HepG2 (cell line): Measurements from ENCODE around the gene UNC79. TPM values are rescaled to one million over a fixed set of nuclear protein-coding genes. Genes with fewer than 3 reads are reported as not detected.

ENCODE experiments used
- ATAC-seq: fragments of 200-7000 bp; cut with Tn5 transposase; 3 replicates; pipeline ENCODE4 v1.9.1; 2020; ENCODE audit warnings: mild to moderate bottlenecking, moderate library complexity
- BruUV-seq: library from RNA; stranded (reverse); fragments of 400-500 nt; replicated peaks from 2 replicates; lab custom pipeline; 2021; lab: Mats Ljungman, UMichigan
- CTCF ChIA-PET: fragments of 300-600 bp; formaldehyde crosslinking; extraction: SDS; loops from one replicate; lab custom pipeline; 2021; ENCODE audit warnings: low total read pairs, inconsistent platforms, low intra/inter-chr PET ratio; lab: Yijun Ruan, JAX
- POLR2A ChIA-PET: fragments of 350-600 bp; sonication (Branson Sonifier 250); formaldehyde crosslinking; loops from one replicate; lab custom pipeline; 2020; ENCODE audit warnings: antibody characterized with exemption, inconsistent platforms; lab: Yijun Ruan, JAX
- DNase-seq: peaks from one replicate; pipeline ENCODE4 v3.0.0-alpha.2; 2015; ENCODE audit warnings: low spot score
- FAIRE-seq: peaks from 3 replicates; lab custom pipeline; 2011; peaks lifted over from hg19 to GRCh38; lab: Jason Lieb, UNC
- H2AFZ ChIP-seq: one replicate; pipeline ENCODE4 v1.6.1; 2011; ENCODE audit warnings: low read length, inconsistent platforms
- H3K27ac ChIP-seq: fragments of 300-600 bp; 3 replicates; pipeline ENCODE4 v1.8.0; 2011; ENCODE audit warnings: mixed run types, mild to moderate bottlenecking, mixed read lengths, low read length, inconsistent platforms; ENCODE audit not compliant: insufficient read depth; ENCODE audit errors: extremely low read length
- H3K27me3 ChIP-seq, 2 experiments: fragments of 200-600 bp in 1 of 2; 2 replicates in 1 of 2; 3 replicates in 1 of 2; pipeline versions ENCODE4 v1.6.0 to v1.8.0; 2011; ENCODE audit warnings: low read length in 2 of 2, mild to moderate bottlenecking in 2 of 2, moderate library complexity in 2 of 2, inconsistent platforms in 1 of 2; ENCODE audit not compliant: insufficient read depth in 2 of 2, control insufficient read depth in 1 of 2
- H3K36me3 ChIP-seq, 2 experiments: fragments of 200-600 bp in 1 of 2; replicated peaks in 1 of 2; 2 replicates in 1 of 2; 3 replicates in 1 of 2; pipeline versions ENCODE4 v1.5.1 to v1.8.0; 2011; ENCODE audit warnings: low read length in 2 of 2, inconsistent platforms in 1 of 2; ENCODE audit not compliant: insufficient read depth in 2 of 2, control insufficient read depth in 1 of 2
- H3K4me1 ChIP-seq: 2 replicates; pipeline ENCODE4 v1.5.1; 2012; ENCODE audit warnings: low read length, inconsistent platforms; ENCODE audit not compliant: insufficient read depth
- H3K4me2 ChIP-seq: 2 replicates; pipeline ENCODE4 v1.6.0; 2011; ENCODE audit warnings: low read depth, low read length, inconsistent platforms
- H3K4me3 ChIP-seq, 3 experiments: fragments of 200-600 bp in 1 of 3; sonication (generic), shearing (Covaris generic) in 1 of 3; replicated peaks in 1 of 3; 2 replicates each; pipeline ENCODE4 v1.5.1; 2011 to 2016; ENCODE audit warnings: low read length in 3 of 3, inconsistent platforms in 2 of 3, low read depth in 2 of 3, mild to moderate bottlenecking in 2 of 3, control low read depth in 1 of 3, mixed read lengths in 1 of 3; ENCODE audit not compliant: insufficient read depth in 1 of 3
- H3K79me2 ChIP-seq: one replicate; pipeline ENCODE4 v1.6.1; 2011; ENCODE audit warnings: low read length, inconsistent platforms; ENCODE audit not compliant: insufficient read depth
- H3K9ac ChIP-seq: 2 replicates; pipeline ENCODE4 v1.6.0; 2011; ENCODE audit warnings: mild to moderate bottlenecking, low read depth, low read length, inconsistent platforms; ENCODE audit not compliant: insufficient read depth
- H3K9me3 ChIP-seq: 2 replicates; pipeline ENCODE4 v1.5.1; 2012; ENCODE audit warnings: mild to moderate bottlenecking, low read length
- H4K20me1 ChIP-seq: 2 replicates; pipeline ENCODE4 v1.6.0; 2011; ENCODE audit warnings: inconsistent platforms, mild to moderate bottlenecking, low read length, moderate library complexity; ENCODE audit not compliant: insufficient read depth
- ARID2 ChIP-seq: sonication (generic); formaldehyde crosslinking; IDR thresholded peaks from 2 replicates; pipeline ENCODE4 v1.8.1; 2022; ENCODE audit warnings: mild to moderate bottlenecking, missing genetic modification reagents, borderline replicate concordance
- ATF1 ChIP-seq: IDR thresholded peaks from 2 replicates; pipeline ENCODE4 v1.6.1; 2016; ENCODE audit warnings: mild to moderate bottlenecking, control low read depth
- EHMT2 ChIP-seq: fragments of 200-600 bp; sonication (generic); IDR thresholded peaks from 2 replicates; pipeline ENCODE4 v1.7.0; 2017; ENCODE audit warnings: antibody characterized with exemption, low read depth, low read length, borderline replicate concordance
- HCFC1 ChIP-seq: fragments of 150-350 bp; IDR thresholded peaks from 2 replicates; pipeline ENCODE4 v1.6.1; 2014; ENCODE audit warnings: low read depth, low read length
- HMGA1 ChIP-seq: sonication (generic); formaldehyde crosslinking; conservative IDR thresholded peaks from 2 replicates; pipeline ENCODE4 v1.4.0; 2020; ENCODE audit warnings: missing genetic modification reagents
- KDM6A ChIP-seq: IDR thresholded peaks from 2 replicates; pipeline ENCODE4 v1.6.1; 2016; ENCODE audit warnings: low read depth
- KLF13 ChIP-seq: sonication (generic); formaldehyde crosslinking; IDR thresholded peaks from 2 replicates; pipeline ENCODE4 v1.4.0; 2020; ENCODE audit warnings: mild to moderate bottlenecking, missing genetic modification reagents
- NR2F6 ChIP-seq, 2 experiments: IDR thresholded peaks; 2 replicates each; pipeline ENCODE4 v1.6.1; 2016; ENCODE audit warnings: antibody characterized with exemption in 1 of 2, mild to moderate bottlenecking in 1 of 2
- POGK ChIP-seq: sonication (generic); formaldehyde crosslinking; conservative IDR thresholded peaks from 2 replicates; pipeline ENCODE4 v1.8.0; 2022; ENCODE audit warnings: mild to moderate bottlenecking, moderate library complexity, missing genetic modification reagents
- RAD21 ChIP-seq: fragments of 450-650 bp; formaldehyde crosslinking; IDR thresholded peaks from 2 replicates; pipeline ENCODE4 v1.5.0; 2020; ENCODE audit warnings: mild to moderate bottlenecking
- SMYD3 ChIP-seq: sonication (generic); formaldehyde crosslinking; IDR thresholded peaks from 2 replicates; pipeline ENCODE4 v1.8.1; 2023; ENCODE audit warnings: mild to moderate bottlenecking, missing genetic modification reagents
- SP1 ChIP-seq, 2 experiments: fragments of 450-650 bp in 1 of 2; sonication (generic) in 1 of 2; formaldehyde crosslinking in 1 of 2; IDR thresholded peaks; 2 replicates each; pipeline versions ENCODE4 v1.4.0 to v1.6.1; 2016 to 2020; ENCODE audit warnings: missing genetic modification reagents in 1 of 2
- TCF12 ChIP-seq, 2 experiments: fragments of 450-650 bp in 1 of 2; sonication (generic) in 1 of 2; formaldehyde crosslinking in 1 of 2; IDR thresholded peaks; 2 replicates each; pipeline versions ENCODE4 v1.6.1 to v1.8.0; 2017 to 2022; ENCODE audit warnings: antibody characterized with exemption in 1 of 2, mild to moderate bottlenecking in 1 of 2, missing genetic modification reagents in 1 of 2, moderate library complexity in 1 of 2
- TCF7L2 ChIP-seq: IDR thresholded peaks from 2 replicates; pipeline ENCODE4 v1.6.1; 2011; ENCODE audit warnings: mild to moderate bottlenecking, low read depth, low read length, moderate library complexity
- THAP11 ChIP-seq: IDR thresholded peaks from 2 replicates; pipeline ENCODE4 v1.6.1; 2016; ENCODE audit warnings: missing biosample characterization, missing genetic modification reagents
- TRIM22 ChIP-seq: fragments of 450-650 bp; IDR thresholded peaks from 2 replicates; pipeline ENCODE4 v1.6.1; 2017
- ZNF10 ChIP-seq: sonication (generic); formaldehyde crosslinking; IDR thresholded peaks from 2 replicates; pipeline ENCODE4 v1.4.0; 2020; ENCODE audit warnings: mild to moderate bottlenecking, low read depth, missing genetic modification reagents, borderline replicate concordance
- ZNF138 ChIP-seq: sonication (generic); formaldehyde crosslinking; IDR thresholded peaks from 2 replicates; pipeline ENCODE4 v1.5.0; 2020; ENCODE audit warnings: mild to moderate bottlenecking, low read depth, missing genetic modification reagents
- WGBS: methylation state at CpG from one replicate; pipeline ENCODE4 v1.1.6; 2017; ENCODE audit warnings: low lambda C conversion rate; 5-methylcytosine and 5-hydroxymethylcytosine counted together
- in situ Hi-C: cut with HindIII; loops from 2 replicates; pipeline ENCODE4 v1.10.0; 2017; ENCODE audit warnings: low pct_unique_long_range_greater_than_20kb; ENCODE audit not compliant: extremely low pct_ligation_motif_present
- intact Hi-C: fragments of 100-400 bp; cut with micrococcal nuclease; formaldehyde crosslinking; loops from one replicate; pipeline ENCODE4 v1.10.0; 2022; ENCODE audit not compliant: unreplicated experiment
- polyA plus RNA-seq, 8 experiments: library from polyadenylated mRNA; depleted of rRNA in 3 of 8; stranded (reverse) in 7 of 8; unstranded in 1 of 8; fragments of >200 nt; fragmentation: Illumina TruSeq in 4 of 8; extraction: Trizol in 4 of 8; gene quantifications; 2 replicates each; pipeline versions ENCODE4 v1.2.1 to v1.2.3, GENCODE V29; 2011 to 2016; ENCODE audit warnings: low read depth in 4 of 8, missing spikeins in 1 of 8, mixed read lengths in 1 of 8; ENCODE audit not compliant: insufficient read depth in 1 of 8
- total RNA-seq, 5 experiments: library from RNA; depleted of rRNA; stranded (reverse); fragments of >200 nt; fragmentation: Illumina TruSeq; extraction: Trizol; gene quantifications; 2 replicates each; pipeline ENCODE4 v1.2.3, GENCODE V29; 2016; ENCODE audit warnings: low read depth in 1 of 5
- TF ChIP-seq, protein P1 (sequence below): sonication (generic); formaldehyde crosslinking; IDR thresholded peaks from 2 replicates; pipeline ENCODE4 v1.8.1; 2023; ENCODE audit warnings: missing genetic modification reagents, mild to moderate bottlenecking, borderline replicate concordance
- TF ChIP-seq, protein P2 (sequence below): sonication (generic); formaldehyde crosslinking; IDR thresholded peaks from 2 replicates; pipeline ENCODE4 v1.4.0; 2020; ENCODE audit warnings: mild to moderate bottlenecking, missing genetic modification reagents

Gene UNC79
- total and polyA plus RNA-seq, 2 of the 13 experiments (the other 11 are each of a cell fraction or from before 2014, with no cell fraction given), result under 0.01 TPM; not detected in 1

DNA sequence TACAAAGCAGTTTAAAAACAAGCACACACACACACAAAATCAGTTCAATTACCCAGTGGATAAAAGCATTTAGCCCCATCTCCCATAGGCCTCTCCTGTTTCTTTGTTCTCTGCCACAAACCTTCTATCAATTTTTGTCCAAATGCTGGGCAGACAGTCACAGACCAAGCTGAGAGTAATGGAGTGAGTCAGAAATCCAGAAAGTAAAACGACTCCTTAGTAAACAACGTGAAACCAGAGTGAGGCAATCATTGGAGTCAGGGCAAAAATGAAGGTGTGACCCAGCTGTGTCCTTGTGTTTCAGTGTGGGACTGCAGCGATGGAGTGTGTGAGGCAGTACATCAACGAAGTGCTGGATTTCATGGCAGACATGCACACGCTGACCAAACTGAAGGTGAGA is 255.5 kb downstream of the UNC79 start:
- Histone ChIP-seq H2AFZ (no peak overlapping the region), H3K27ac (no peak overlapping the region), H3K4me1 (peaks cover 7% of the 10 kb centered on the region), H3K79me2 (no peaks in the 10 kb centered on the region), H4K20me1 (no peaks in the 10 kb centered on the region), H3K4me2 (no peak overlapping the region), H3K9me3 (no peaks in the 10 kb centered on the region), H3K4me3 (no peak overlapping the region), H3K9ac (no peak overlapping the region), H3K27me3 (peaks cover 0 to 11% of the 10 kb centered on the region in 2 experiments; a peak in 2 of 5 replicates), H3K36me3 (no peaks in the 10 kb centered on the region)
- in situ Hi-C loops (no loop called here), intact Hi-C loops (no loop called here)
- ChIA-PET POLR2A (no interaction called here), CTCF (no interaction called here)
- ATAC-seq (no peak), FAIRE-seq (no peak), DNase-seq (no peak)
- BruUV-seq, result no TSS peak
- WGBS, result 23% methylated on average over 5 of the region's 5 CpGs
- no peak for TF ChIP-seq RAD21 (CRISPR knock-in tag)
- TF ChIP-seq ZNF138 (CRISPR knock-in tag), result no peak
- no peak for TF ChIP-seq KLF13 (CRISPR knock-in tag)
- TF ChIP-seq SP1 (IDR thresholded peaks at IDR 0.05), result no peak
- no peak for TF ChIP-seq SP1 (CRISPR knock-in tag; IDR thresholded peaks at IDR 0.05)
- TF ChIP-seq, protein P1, sequence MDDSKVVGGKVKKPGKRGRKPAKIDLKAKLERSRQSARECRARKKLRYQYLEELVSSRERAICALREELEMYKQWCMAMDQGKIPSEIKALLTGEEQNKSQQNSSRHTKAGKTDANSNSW (CRISPR knock-in tag), result no peak
- TF ChIP-seq ARID2 (CRISPR knock-in tag), result no peak
- no peak for TF ChIP-seq ATF1
- TF ChIP-seq POGK (CRISPR knock-in tag), result no peak
- TF ChIP-seq KDM6A, result no peak
- no peak for TF ChIP-seq TCF12 (IDR thresholded peaks at IDR 0.05)
- TF ChIP-seq TCF12 (CRISPR knock-in tag; IDR thresholded peaks at IDR 0.05), result no peak
- TF ChIP-seq TCF7L2, result no peak
- no peak for TF ChIP-seq HCFC1
- TF ChIP-seq SMYD3 (CRISPR knock-in tag), result no peak
- TF ChIP-seq, protein P2, sequence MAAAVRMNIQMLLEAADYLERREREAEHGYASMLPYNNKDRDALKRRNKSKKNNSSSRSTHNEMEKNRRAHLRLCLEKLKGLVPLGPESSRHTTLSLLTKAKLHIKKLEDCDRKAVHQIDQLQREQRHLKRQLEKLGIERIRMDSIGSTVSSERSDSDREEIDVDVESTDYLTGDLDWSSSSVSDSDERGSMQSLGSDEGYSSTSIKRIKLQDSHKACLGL, result no peak
- TF ChIP-seq HMGA1 (CRISPR knock-in tag), result no peak
- TF ChIP-seq EHMT2, result no peak
- TF ChIP-seq TRIM22, result no peak
- no peak for TF ChIP-seq NR2F6 (IDR thresholded peaks at IDR 0.05)
- TF ChIP-seq NR2F6 (CRISPR knock-in tag; IDR thresholded peaks at IDR 0.05), result no peak
- no peak for TF ChIP-seq THAP11 (CRISPR knock-in tag)
- no peak for TF ChIP-seq ZNF10
